Kidney (tissue), 14 donors: ENCODE measurements around the gene EDEM1. TPM values are rescaled to one million over a fixed set of nuclear protein-coding genes. Genes with fewer than 3 reads are reported as not detected.
"Not testable (repeated sequence)": the region's sequence is repeated elsewhere in the genome, so short reads cannot be mapped to it uniquely, and the experiment has no call there.

Source experiments
- DNase-seq, 5 donors: peaks; one replicate each; pipeline ENCODE4 v3.0.0-alpha.2; 2013 to 2020
- FAIRE-seq: peaks from 2 replicates; lab custom pipeline; 2012; peaks lifted over from hg19 to GRCh38; lab: Jason Lieb, UNC
- H3K27ac ChIP-seq, 2 donors: one replicate each; pipeline ENCODE4 v1.7.0; 2013; ENCODE audit warnings: low read depth in 2 of 2, low read length in 2 of 2, inconsistent platforms in 1 of 2
- H3K27me3 ChIP-seq: one replicate; pipeline ENCODE4 v1.7.1; 2013; ENCODE audit warnings: low read length, inconsistent platforms; ENCODE audit not compliant: control insufficient read depth, insufficient read depth
- H3K36me3 ChIP-seq, 3 donors: one replicate each; pipeline versions ENCODE4 v1.7.0 to v1.7.1; 2013; ENCODE audit warnings: low read length in 3 of 3, control low read depth in 1 of 3, inconsistent platforms in 1 of 3; ENCODE audit not compliant: insufficient read depth in 3 of 3, control insufficient read depth in 2 of 3
- H3K4me1 ChIP-seq, 3 donors: one replicate each; pipeline versions ENCODE4 v1.7.0 to v1.7.1; 2013; ENCODE audit warnings: low read length in 3 of 3, inconsistent platforms in 1 of 3, low read depth in 1 of 3; ENCODE audit not compliant: control insufficient read depth in 2 of 3, insufficient read depth in 2 of 3
- H3K4me3 ChIP-seq, 3 donors: one replicate each; pipeline versions ENCODE4 v1.7.0 to v1.8.1; 2013; ENCODE audit warnings: low read length in 3 of 3, control low read depth in 1 of 3, inconsistent platforms in 1 of 3
- H3K9ac ChIP-seq, 3 donors: one replicate each; pipeline versions ENCODE4 v1.7.0 to v1.7.1; 2013; ENCODE audit warnings: low read length in 3 of 3, control low read depth in 1 of 3, inconsistent platforms in 1 of 3
- H3K9me3 ChIP-seq, 3 donors: one replicate each; pipeline versions ENCODE4 v1.7.0 to v1.7.1; 2013; ENCODE audit warnings: low read length in 3 of 3, control low read depth in 1 of 3, inconsistent platforms in 1 of 3; ENCODE audit not compliant: control insufficient read depth in 2 of 3, insufficient read depth in 1 of 3
- intact Hi-C: fragments of 100-400 bp; cut with DNase I; formaldehyde crosslinking; loops from one replicate; pipeline ENCODE4 v1.11.1; 2022
- polyA plus RNA-seq: library from polyadenylated mRNA; stranded (reverse); fragments of 350-450 nt; fragmentation: Illumina TruSeq; extraction: RNeasy Lipid Tissue Mini Kit (QIAGEN cat#74804); gene quantifications from one replicate; pipeline ENCODE4 v1.2.3, GENCODE V29; 2014; ENCODE audit warnings: low read depth, low replicate concordance; ENCODE audit not compliant: insufficient read depth
- total RNA-seq: library from RNA; stranded (reverse); fragmentation: NEBNext Ultra II Directional; extraction: Animal tissue kit (Norgen Biotek cat#: 25700); gene quantifications from one replicate; pipeline ENCODE4 v1.2.1, GENCODE V29; 2021
- TF ChIP-seq, protein P1 (sequence below): IDR thresholded peaks from 3 replicates; pipeline ENCODE4 v1.5.1; 2012; ENCODE audit warnings: mild to moderate bottlenecking, moderate library complexity, borderline replicate concordance; ENCODE audit not compliant: insufficient read depth; ENCODE audit errors: extremely low read depth
- donor health status: control.
- donor health status: control.
- donor health status: control.
- donor health status: control.
- donor health status: control.
- donor health status: DM: yes; HTN: yes; CAD: no.
- donor health status: Normal renal cell carcinoma (clear cell type).

EDEM1 gene
- total and polyA plus RNA-seq, 2 donors from 2014 or later, result 5.5 to 47.5 TPM

DNA sequence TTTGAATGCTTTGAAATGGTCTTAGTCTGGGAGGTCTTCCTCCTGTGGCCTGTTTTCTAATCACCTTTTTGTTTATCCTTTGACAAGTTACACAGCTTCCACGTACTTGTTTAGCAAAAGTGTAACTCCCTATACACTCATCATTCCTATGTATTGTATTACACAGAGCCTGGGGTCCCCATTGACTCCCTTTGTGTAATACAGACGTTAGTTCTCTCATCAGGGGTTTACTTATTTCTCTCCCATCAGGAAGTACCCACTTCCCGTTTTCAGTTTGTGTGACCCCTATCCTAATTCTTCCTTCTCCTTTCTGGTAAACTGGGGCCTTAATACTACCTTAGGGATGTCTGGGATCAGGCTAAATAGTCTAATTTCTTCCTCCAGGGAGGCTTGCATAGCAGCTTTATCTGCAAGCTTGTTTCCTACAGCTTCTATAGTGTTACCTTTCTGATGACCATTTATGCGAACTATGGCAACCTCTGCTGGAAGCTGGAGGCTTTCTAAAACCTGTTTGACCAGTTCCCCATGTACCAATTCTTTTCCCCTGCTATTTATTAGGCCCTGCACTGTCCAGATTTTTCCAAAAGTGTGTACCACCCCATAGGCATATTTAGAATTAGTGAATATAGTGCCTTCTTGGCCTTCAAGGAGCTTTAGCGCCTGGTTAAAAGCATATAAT is 43.1 kb upstream of the EDEM1 start:
- Histone ChIP-seq H3K9ac (no peak overlapping the region), H3K27me3 (no peaks in the 10 kb centered on the region), H3K36me3 (peaks cover 0 to 2% (median 0%) of the 10 kb centered on the region in 3 donors), H3K4me1 (peaks cover 0 to 24% (median 13%) of the 10 kb centered on the region in 3 donors), H3K27ac (no peak overlapping the region), H3K4me3 (no peak overlapping the region), H3K9me3 (no peaks in the 10 kb centered on the region)
- intact Hi-C loops, result no loop called here
- FAIRE-seq (no peak), DNase-seq (no peak)
- TF ChIP-seq, protein P1, sequence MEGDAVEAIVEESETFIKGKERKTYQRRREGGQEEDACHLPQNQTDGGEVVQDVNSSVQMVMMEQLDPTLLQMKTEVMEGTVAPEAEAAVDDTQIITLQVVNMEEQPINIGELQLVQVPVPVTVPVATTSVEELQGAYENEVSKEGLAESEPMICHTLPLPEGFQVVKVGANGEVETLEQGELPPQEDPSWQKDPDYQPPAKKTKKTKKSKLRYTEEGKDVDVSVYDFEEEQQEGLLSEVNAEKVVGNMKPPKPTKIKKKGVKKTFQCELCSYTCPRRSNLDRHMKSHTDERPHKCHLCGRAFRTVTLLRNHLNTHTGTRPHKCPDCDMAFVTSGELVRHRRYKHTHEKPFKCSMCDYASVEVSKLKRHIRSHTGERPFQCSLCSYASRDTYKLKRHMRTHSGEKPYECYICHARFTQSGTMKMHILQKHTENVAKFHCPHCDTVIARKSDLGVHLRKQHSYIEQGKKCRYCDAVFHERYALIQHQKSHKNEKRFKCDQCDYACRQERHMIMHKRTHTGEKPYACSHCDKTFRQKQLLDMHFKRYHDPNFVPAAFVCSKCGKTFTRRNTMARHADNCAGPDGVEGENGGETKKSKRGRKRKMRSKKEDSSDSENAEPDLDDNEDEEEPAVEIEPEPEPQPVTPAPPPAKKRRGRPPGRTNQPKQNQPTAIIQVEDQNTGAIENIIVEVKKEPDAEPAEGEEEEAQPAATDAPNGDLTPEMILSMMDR, result no peak

DNA sequence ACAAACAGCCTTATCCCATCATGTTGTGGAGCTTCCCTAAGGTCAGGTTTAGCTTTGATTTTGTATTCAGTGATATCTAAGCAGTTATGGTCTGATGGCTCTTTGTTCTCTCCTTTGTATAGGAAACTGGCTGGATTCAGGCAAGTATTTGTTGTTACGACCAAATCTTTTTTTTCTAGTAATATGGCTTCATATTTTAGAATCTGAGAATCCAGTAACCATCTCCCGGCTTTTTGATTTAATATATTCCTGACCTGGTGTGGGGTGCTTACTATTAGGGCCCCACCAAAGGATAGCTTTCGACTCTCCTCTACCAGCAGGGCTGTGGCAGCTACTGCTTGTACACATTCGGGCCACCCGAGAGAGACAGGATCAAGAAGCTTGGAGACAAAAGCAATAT is 42.4 kb upstream of the EDEM1 start:
- H3K27me3 ChIP-seq, result no peaks in the 10 kb centered on the region
- intact Hi-C loops, result no loop called here
- H3K4me3 ChIP-seq, result no peak overlapping the region
- peaks cover 0 to 2% (median 0%) of the 10 kb centered on the region in 3 donors for H3K36me3 ChIP-seq
- TF ChIP-seq, protein P1, result no peak
- H3K27ac ChIP-seq, result no peak overlapping the region
- no peak overlapping the region for H3K9ac ChIP-seq
- peaks cover 0 to 18% (median 13%) of the 10 kb centered on the region in 3 donors for H3K4me1 ChIP-seq
- no peaks in the 10 kb centered on the region for H3K9me3 ChIP-seq
- no peak for DNase-seq
- FAIRE-seq, result no peak

DNA sequence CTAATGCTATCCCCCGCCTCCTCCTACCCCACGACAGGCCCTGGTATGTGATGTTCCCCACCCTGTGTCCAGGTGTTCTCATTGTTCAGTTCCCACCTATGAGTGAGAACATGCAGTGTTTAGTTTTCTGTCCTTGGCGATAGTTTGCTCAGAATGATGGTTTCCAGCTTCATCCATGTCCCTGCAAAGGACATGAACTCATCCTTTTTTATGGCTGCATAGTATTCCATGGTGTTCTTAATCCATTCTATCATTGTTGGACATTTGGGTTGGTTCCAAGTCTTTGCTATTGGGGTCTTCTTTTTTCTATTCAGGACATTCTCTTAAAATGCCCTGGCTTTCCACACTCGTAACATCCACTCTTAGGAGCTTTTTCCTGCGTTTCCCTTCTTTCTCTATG is 40.4 kb upstream of the EDEM1 start:
- H3K4me1 ChIP-seq, H3K9me3 ChIP-seq, intact Hi-C loops, FAIRE-seq, H3K27me3 ChIP-seq, DNase-seq, H3K27ac ChIP-seq, H3K9ac ChIP-seq, H3K4me3 ChIP-seq, H3K36me3 ChIP-seq: not testable (repeated sequence)

GRCh38 chr3:5149306-5149880 is 38.1 kb upstream of the EDEM1 start:
- peaks cover 0 to 2% (median 0%) of the 10 kb centered on the region in 3 donors for H3K36me3 ChIP-seq
- no peak overlapping the region for H3K9ac ChIP-seq
- no peak for DNase-seq
- peaks cover 0 to under 1% (median 0%) of the 10 kb centered on the region in 3 donors for H3K4me1 ChIP-seq
- no peaks in the 10 kb centered on the region for H3K9me3 ChIP-seq
- no peak for FAIRE-seq
- TF ChIP-seq, protein P1, result no peak
- no peaks in the 10 kb centered on the region for H3K27me3 ChIP-seq
- H3K27ac ChIP-seq, result no peak overlapping the region
- no peak overlapping the region for H3K4me3 ChIP-seq
- intact Hi-C loops, result no loop called here
